Testis (tissue), 2 donors: ENCODE data around the gene ISOC2.

Source experiments
- POLR2A ChIP-seq: fragments of 450-650 bp; IDR thresholded peaks from one replicate; pipeline ENCODE4 v1.6.1; 2017; ENCODE audit warnings: antibody characterized with exemption, mild to moderate bottlenecking, moderate library complexity
- TF ChIP-seq, protein P1 (sequence below), 3 experiments: fragments of 450-650 bp in 2 of 3; fragments of 200-600 bp in 1 of 3; sonication (generic) in 1 of 3; IDR thresholded peaks; one replicate each; pipeline ENCODE4 v1.5.1; 2016 to 2019; ENCODE audit warnings: antibody characterized with exemption in 3 of 3, mild to moderate bottlenecking in 2 of 3, moderate library complexity in 1 of 3

- TF ChIP-seq, protein P1, sequence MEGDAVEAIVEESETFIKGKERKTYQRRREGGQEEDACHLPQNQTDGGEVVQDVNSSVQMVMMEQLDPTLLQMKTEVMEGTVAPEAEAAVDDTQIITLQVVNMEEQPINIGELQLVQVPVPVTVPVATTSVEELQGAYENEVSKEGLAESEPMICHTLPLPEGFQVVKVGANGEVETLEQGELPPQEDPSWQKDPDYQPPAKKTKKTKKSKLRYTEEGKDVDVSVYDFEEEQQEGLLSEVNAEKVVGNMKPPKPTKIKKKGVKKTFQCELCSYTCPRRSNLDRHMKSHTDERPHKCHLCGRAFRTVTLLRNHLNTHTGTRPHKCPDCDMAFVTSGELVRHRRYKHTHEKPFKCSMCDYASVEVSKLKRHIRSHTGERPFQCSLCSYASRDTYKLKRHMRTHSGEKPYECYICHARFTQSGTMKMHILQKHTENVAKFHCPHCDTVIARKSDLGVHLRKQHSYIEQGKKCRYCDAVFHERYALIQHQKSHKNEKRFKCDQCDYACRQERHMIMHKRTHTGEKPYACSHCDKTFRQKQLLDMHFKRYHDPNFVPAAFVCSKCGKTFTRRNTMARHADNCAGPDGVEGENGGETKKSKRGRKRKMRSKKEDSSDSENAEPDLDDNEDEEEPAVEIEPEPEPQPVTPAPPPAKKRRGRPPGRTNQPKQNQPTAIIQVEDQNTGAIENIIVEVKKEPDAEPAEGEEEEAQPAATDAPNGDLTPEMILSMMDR (IDR thresholded peaks at IDR 0.05): no peak
- TF ChIP-seq POLR2A: no peak
Observed at GRCh38 chr19:55444646-55445045, 16.8 kb downstream of the ISOC2 start.
